Measurements from ENCODE around the gene CDKL2. TPM values are rescaled to one million over a fixed set of nuclear protein-coding genes. Genes with fewer than 3 reads are reported as not detected.

The CDKL2 gene
- total RNA-seq, 1 donor from 2014 or later = 0.16 TPM

DNA sequence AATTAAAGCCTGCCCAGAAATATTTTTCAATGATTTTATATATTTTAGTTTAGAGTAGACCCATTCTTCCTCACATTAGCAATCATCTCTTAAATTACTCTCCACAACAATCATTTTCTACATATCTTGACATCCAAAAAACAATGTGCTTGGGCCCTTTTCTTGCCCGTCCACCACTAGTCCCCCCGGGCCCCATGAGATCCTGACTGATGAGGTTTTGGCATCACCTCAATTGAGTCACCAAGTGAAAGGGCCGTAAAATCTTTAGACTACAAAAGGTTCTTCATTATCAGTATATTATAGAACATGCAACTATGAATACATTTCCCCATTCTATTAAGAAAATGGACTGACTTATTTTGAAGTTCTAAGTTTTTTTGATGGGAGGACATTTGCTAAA lies 4.0 kb upstream of the CDKL2 start:
- H3K36me3 Mint-ChIP-seq (ENCODE audit: low read depth) = peaks cover 5% of the 10 kb centered on the region
- H3K27me3 Mint-ChIP-seq (ENCODE audit: insufficient read depth) = peaks cover 7% of the 10 kb centered on the region
- H3K9me3 Mint-ChIP-seq = no peaks in the 10 kb centered on the region
- DNase-seq (ENCODE audit: low spot score) = no peak
- H3K4me1 Mint-ChIP-seq (ENCODE audit: low read depth) = peaks cover 20% of the 10 kb centered on the region
- no peak overlapping the region for H3K4me3 Mint-ChIP-seq
- no peak overlapping the region for H3K27ac Mint-ChIP-seq
- intact Hi-C loops (cut with micrococcal nuclease) = loop anchor here (5.0 to 10.0 kb wide), 3 partner anchors 73 to 423 kb away; partner anchors contain the start of gene NAAA

DNA sequence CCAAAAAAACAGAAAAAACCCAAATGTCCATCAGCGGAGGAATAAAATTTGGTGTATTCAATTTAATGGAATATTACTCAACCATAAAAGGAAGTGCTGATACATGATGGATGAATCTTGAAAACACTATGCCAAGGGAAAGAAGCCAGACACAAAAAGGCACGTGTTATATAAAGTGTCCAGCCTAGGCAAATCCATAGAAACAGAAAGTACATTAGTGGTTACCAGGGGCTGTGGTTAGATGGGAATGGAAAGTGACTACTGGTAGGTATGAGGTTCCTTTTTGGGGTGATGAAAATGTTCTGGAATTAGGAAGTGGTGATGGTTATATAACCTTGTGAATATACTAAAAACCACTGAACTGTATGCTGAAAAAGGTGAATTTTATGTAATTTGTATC lies 3.5 kb upstream of the CDKL2 start:
- Mint-ChIP-seq H3K36me3 (ENCODE audit: low read depth) (peaks cover 5% of the 10 kb centered on the region), H3K27me3 (ENCODE audit: insufficient read depth) (peaks cover 10% of the 10 kb centered on the region), H3K4me1 (ENCODE audit: low read depth) (peaks cover 20% of the 10 kb centered on the region), H3K9me3 (no peaks in the 10 kb centered on the region), H3K4me3 (no peak overlapping the region), H3K27ac (no peak overlapping the region)
- intact Hi-C loops (cut with micrococcal nuclease) = loop anchor here (5.0 to 10.0 kb wide), 3 partner anchors 73 to 423 kb away; partner anchors contain the start of gene NAAA
- no peak for DNase-seq (ENCODE audit: low spot score)

DNA sequence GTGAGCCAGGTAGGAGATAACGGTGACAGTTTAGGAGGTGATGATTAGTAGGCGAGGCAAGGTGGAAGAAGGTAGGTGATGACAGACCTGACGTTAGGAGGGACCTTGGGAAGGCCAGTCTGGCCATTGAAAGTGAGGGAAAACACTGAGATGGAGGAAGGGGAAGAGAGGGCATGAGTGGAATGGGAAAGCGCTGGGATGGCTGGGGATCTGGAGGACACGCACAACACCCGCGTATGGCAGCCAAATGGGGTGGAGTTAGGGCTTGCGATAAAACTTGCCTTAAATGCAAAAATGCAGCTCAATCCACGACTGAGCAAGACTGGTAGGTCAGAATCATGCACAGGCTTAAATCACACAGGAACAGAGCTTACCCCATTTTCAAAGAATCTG lies 605 bp upstream of the CDKL2 start:
- H3K9me3 Mint-ChIP-seq = no peaks in the 10 kb centered on the region
- intact Hi-C loops (cut with micrococcal nuclease) = loop anchor here (1.0 to 10.0 kb wide), 7 partner anchors 24 to 426 kb away; partner anchors contain the start of genes G3BP2, NAAA, RCHY1 and THAP6
- DNase-seq (ENCODE audit: low spot score) = no peak
- H3K4me3 Mint-ChIP-seq = peak overlapping the region; percentile 86
- peaks cover 11% of the 10 kb centered on the region for H3K27me3 Mint-ChIP-seq (ENCODE audit: insufficient read depth)
- peak overlapping the region; percentile 40 for H3K27ac Mint-ChIP-seq
- peaks cover 3% of the 10 kb centered on the region for H3K36me3 Mint-ChIP-seq (ENCODE audit: low read depth)
- peaks cover 20% of the 10 kb centered on the region for H3K4me1 Mint-ChIP-seq (ENCODE audit: low read depth)

- H3K9me3 Mint-ChIP-seq = no peaks in the 10 kb centered on the region
- no peak for DNase-seq (ENCODE audit: low spot score)
- H3K4me1 Mint-ChIP-seq (ENCODE audit: low read depth) = peaks cover 20% of the 10 kb centered on the region
- H3K4me3 Mint-ChIP-seq = no peak overlapping the region
- peaks cover 10% of the 10 kb centered on the region for H3K27me3 Mint-ChIP-seq (ENCODE audit: insufficient read depth)
- no peak overlapping the region for H3K27ac Mint-ChIP-seq
- peaks cover 3% of the 10 kb centered on the region for H3K36me3 Mint-ChIP-seq (ENCODE audit: low read depth)
- intact Hi-C loops (cut with micrococcal nuclease) = no loop called here
Measured at GRCh38 chr4:75629239-75629638, 1.1 kb downstream of the CDKL2 start.

DNA sequence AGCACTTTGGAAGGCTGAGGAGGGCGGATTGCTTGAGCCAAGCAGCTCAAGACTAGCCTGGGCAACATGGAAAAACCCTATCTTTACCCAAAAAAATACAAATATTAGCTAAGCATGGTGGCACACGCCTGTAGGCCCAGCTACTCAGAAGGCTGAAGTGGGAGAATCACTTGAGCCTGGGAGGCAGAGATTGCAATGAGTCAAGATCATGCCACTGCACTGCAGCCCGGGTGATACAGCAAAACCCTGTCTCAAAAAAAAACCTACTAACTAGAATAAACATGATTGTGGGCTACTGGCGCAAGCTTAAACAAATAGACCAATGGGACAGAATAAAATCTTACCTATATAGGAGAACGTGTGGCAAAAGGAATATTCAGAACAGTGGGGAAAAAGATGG lies 7.3 kb downstream of the CDKL2 start:
- Mint-ChIP-seq H3K4me3 (no peak overlapping the region), H3K27ac (no peak overlapping the region), H3K27me3 (ENCODE audit: insufficient read depth) (peaks cover 5% of the 10 kb centered on the region), H3K36me3 (ENCODE audit: low read depth) (no peaks in the 10 kb centered on the region), H3K4me1 (ENCODE audit: low read depth) (no peaks in the 10 kb centered on the region), H3K9me3 (no peaks in the 10 kb centered on the region)
- no peak for DNase-seq (ENCODE audit: low spot score)
- intact Hi-C loops (cut with micrococcal nuclease) = no loop called here

DNA sequence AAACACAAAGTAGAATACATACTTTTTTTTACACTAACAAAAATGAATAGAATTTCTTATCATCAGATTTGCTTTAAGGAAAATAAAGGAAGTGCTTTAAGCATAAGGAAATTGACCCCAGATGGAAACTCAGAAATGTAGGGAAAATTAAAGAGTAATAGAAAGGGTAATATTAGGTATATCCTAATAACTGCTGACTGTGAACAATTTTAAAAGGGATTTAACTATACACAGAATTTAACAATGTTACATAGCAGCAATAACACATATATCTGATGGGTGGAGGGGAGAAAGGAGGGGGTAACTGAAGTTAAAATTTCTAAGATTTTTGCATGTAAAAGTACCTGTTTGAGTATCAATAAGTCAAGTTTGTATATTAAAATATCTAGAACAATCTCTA lies 8.6 kb downstream of the CDKL2 start:
- intact Hi-C loops (cut with micrococcal nuclease) = no loop called here
- no peaks in the 10 kb centered on the region for H3K4me1 Mint-ChIP-seq (ENCODE audit: low read depth)
- no peaks in the 10 kb centered on the region for H3K36me3 Mint-ChIP-seq (ENCODE audit: low read depth)
- H3K4me3 Mint-ChIP-seq = no peak overlapping the region
- no peak overlapping the region for H3K27ac Mint-ChIP-seq
- no peak for DNase-seq (ENCODE audit: low spot score)
- H3K27me3 Mint-ChIP-seq (ENCODE audit: insufficient read depth) = peaks cover 8% of the 10 kb centered on the region
- no peaks in the 10 kb centered on the region for H3K9me3 Mint-ChIP-seq

GRCh38 chr4:75612306-75612705 lies 18.0 kb downstream of the CDKL2 start:
- no peak overlapping the region for H3K27ac Mint-ChIP-seq
- peaks cover 6% of the 10 kb centered on the region for H3K4me1 Mint-ChIP-seq (ENCODE audit: low read depth)
- H3K36me3 Mint-ChIP-seq (ENCODE audit: low read depth) = no peaks in the 10 kb centered on the region
- intact Hi-C loops (cut with micrococcal nuclease) = no loop called here
- H3K27me3 Mint-ChIP-seq (ENCODE audit: insufficient read depth) = peaks cover 3% of the 10 kb centered on the region
- no peak overlapping the region for H3K4me3 Mint-ChIP-seq
- H3K9me3 Mint-ChIP-seq = peaks cover 4% of the 10 kb centered on the region
- DNase-seq (ENCODE audit: low spot score) = no peak

DNA sequence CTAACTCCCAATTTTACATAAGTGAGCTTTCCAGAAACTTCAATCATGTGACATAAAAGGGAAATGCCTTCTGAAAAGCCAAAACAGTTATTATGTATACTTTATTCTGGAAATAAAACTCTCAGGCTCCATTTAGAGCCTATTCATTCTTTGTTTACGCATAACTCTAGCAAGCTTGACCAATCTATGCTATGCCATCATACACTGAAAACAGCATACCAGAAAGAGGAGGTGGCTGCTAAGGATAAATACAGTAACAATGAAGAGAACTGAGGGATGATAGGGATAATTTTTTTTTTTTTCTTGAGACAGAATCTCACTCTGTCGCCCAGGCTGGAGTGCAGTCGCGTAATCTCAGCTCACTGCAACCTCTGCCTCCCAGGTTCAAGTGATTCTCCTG lies 24.4 kb downstream of the CDKL2 start:
- H3K4me1 Mint-ChIP-seq (ENCODE audit: low read depth) = no peaks in the 10 kb centered on the region
- peaks cover 5% of the 10 kb centered on the region for H3K27me3 Mint-ChIP-seq (ENCODE audit: insufficient read depth)
- no peaks in the 10 kb centered on the region for H3K36me3 Mint-ChIP-seq (ENCODE audit: low read depth)
- no peaks in the 10 kb centered on the region for H3K9me3 Mint-ChIP-seq
- no peak for DNase-seq (ENCODE audit: low spot score)
- no peak overlapping the region for H3K4me3 Mint-ChIP-seq
- intact Hi-C loops (cut with micrococcal nuclease) = no loop called here
- H3K27ac Mint-ChIP-seq = no peak overlapping the region

GRCh38 chr4:75599647-75600046 lies 30.7 kb downstream of the CDKL2 start:
- Mint-ChIP-seq H3K4me1 (ENCODE audit: low read depth) (no peaks in the 10 kb centered on the region), H3K4me3 (no peak overlapping the region), H3K27me3 (ENCODE audit: insufficient read depth) (peaks cover 7% of the 10 kb centered on the region), H3K9me3 (no peaks in the 10 kb centered on the region), H3K36me3 (ENCODE audit: low read depth) (no peaks in the 10 kb centered on the region), H3K27ac (no peak overlapping the region)
- intact Hi-C loops (cut with micrococcal nuclease) = no loop called here
- DNase-seq (ENCODE audit: low spot score) = no peak

DNA sequence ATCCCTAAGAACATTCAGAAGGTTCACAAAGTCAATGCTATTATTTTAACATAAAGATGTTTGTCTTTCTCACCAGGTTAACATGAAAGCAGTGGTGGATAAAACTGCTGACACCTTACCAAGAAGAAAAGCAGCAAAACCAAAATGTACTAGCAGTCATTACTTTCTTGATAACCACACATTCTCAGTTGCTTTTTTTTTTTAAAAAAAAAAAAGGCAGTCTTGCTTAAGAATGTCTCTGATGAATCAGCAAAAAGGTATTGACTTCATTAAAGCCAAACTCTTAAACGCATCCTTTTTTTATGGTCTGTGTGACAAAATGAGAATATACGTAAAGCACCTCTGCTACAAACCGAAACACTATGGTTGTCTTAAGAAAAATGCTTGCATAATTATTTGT lies 31.9 kb downstream of the CDKL2 start:
- Mint-ChIP-seq H3K27me3 (ENCODE audit: insufficient read depth) (peaks cover 5% of the 10 kb centered on the region), H3K4me3 (no peak overlapping the region), H3K9me3 (no peaks in the 10 kb centered on the region), H3K27ac (no peak overlapping the region), H3K4me1 (ENCODE audit: low read depth) (no peaks in the 10 kb centered on the region), H3K36me3 (ENCODE audit: low read depth) (no peaks in the 10 kb centered on the region)
- intact Hi-C loops (cut with micrococcal nuclease) = no loop called here
- no peak for DNase-seq (ENCODE audit: low spot score)

GRCh38 chr4:75596061-75596460 lies 34.3 kb downstream of the CDKL2 start:
- H3K36me3 Mint-ChIP-seq (ENCODE audit: low read depth) = no peaks in the 10 kb centered on the region
- no peak for DNase-seq (ENCODE audit: low spot score)
- H3K27me3 Mint-ChIP-seq (ENCODE audit: insufficient read depth) = peaks cover 5% of the 10 kb centered on the region
- no peaks in the 10 kb centered on the region for H3K9me3 Mint-ChIP-seq
- H3K27ac Mint-ChIP-seq = no peak overlapping the region
- H3K4me1 Mint-ChIP-seq (ENCODE audit: low read depth) = no peaks in the 10 kb centered on the region
- no peak overlapping the region for H3K4me3 Mint-ChIP-seq
- intact Hi-C loops (cut with micrococcal nuclease) = no loop called here

DNA sequence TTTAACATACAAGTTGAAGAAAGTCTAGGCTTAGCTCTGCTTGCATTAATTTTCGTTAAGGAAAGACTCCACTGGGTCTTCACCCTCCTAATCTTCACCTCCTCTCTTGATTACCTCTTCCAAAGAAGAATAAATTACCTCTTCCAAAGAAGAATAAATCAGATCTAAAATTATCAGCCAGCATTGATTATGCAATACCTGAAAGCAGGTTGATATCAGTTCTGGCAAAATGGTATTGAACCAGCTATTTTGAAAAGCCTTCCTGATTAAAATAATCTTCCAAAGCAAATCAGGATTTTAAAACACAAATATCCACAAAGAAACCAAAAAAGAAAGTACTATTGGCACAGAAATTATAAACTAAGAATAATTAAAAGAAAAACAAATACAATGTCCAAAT lies 36.9 kb downstream of the CDKL2 start:
- Mint-ChIP-seq H3K27me3 (ENCODE audit: insufficient read depth) (peaks cover 2% of the 10 kb centered on the region), H3K36me3 (ENCODE audit: low read depth) (no peaks in the 10 kb centered on the region), H3K27ac (no peak overlapping the region), H3K9me3 (no peaks in the 10 kb centered on the region), H3K4me3 (no peak overlapping the region), H3K4me1 (ENCODE audit: low read depth) (no peaks in the 10 kb centered on the region)
- intact Hi-C loops (cut with micrococcal nuclease) = no loop called here
- DNase-seq (ENCODE audit: low spot score) = no peak

- intact Hi-C loops (cut with micrococcal nuclease) = no loop called here
Measured at GRCh38 chr4:75584067-75584466, 46.3 kb downstream of the CDKL2 start.

DNA sequence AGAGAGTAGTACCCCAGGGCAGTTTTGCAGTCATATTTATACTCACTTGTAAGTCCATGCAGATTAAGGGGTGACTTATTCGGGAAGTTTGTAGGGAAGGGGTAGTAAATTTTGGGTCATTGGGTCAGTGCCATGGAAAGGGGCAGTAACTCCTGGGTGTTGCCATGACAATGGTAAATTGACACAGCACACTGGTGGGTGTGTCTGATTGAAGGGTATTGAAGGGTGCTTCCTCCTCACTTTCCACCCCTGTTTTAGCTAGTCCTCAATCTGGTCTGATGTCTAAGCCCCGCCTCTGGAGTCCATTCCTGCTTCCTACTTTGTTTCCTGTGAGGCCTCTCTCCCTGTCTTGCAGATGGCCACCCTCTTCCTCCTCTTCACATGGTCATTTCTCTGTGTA lies 62.6 kb downstream of the CDKL2 start:
- Mint-ChIP-seq H3K36me3 (ENCODE audit: low read depth) (no peaks in the 10 kb centered on the region), H3K27ac (no peak overlapping the region), H3K4me3 (no peak overlapping the region), H3K9me3 (no peaks in the 10 kb centered on the region), H3K27me3 (ENCODE audit: insufficient read depth) (peaks cover 7% of the 10 kb centered on the region), H3K4me1 (ENCODE audit: low read depth) (peaks cover 11% of the 10 kb centered on the region)
- DNase-seq (ENCODE audit: low spot score) = no peak
- intact Hi-C loops (cut with micrococcal nuclease) = no loop called here

More at GRCh38 chr4:75584067-75584466, 46.3 kb downstream of the CDKL2 start:
- Mint-ChIP-seq H3K27me3 (ENCODE audit: insufficient read depth) (peaks cover 21% of the 10 kb centered on the region), H3K36me3 (ENCODE audit: low read depth) (no peaks in the 10 kb centered on the region), H3K27ac (no peak overlapping the region), H3K4me3 (no peak overlapping the region), H3K4me1 (ENCODE audit: low read depth) (no peaks in the 10 kb centered on the region), H3K9me3 (peaks cover 5% of the 10 kb centered on the region)
- no peak for DNase-seq (ENCODE audit: low spot score)
